ENCODE data around the gene RTN4RL2.

The RTN4RL2 gene

DNA sequence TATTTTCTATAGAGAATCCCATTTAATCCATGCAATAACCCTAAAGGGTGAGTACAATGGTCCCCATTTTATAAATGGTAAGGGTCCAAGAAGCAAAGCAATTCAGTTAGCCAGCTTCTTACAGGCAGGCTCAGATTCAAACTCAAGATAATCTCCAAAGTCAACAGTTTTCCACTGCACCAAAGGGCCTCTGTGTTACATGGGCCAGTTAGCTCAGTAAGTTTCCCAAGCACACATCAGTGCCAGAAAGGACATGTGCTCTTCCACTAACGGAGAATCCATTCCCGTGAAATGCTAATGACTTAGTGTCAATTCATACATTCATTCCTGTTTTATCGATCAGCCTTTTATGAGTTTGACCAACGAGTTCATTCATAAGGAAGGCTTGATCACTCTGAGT, 44.2 kb downstream of the RTN4RL2 start:
- H3K4me3 ChIP-seq (ENCODE audit: low read depth, low read length): no peak overlapping the region
- TF ChIP-seq, protein P1, sequence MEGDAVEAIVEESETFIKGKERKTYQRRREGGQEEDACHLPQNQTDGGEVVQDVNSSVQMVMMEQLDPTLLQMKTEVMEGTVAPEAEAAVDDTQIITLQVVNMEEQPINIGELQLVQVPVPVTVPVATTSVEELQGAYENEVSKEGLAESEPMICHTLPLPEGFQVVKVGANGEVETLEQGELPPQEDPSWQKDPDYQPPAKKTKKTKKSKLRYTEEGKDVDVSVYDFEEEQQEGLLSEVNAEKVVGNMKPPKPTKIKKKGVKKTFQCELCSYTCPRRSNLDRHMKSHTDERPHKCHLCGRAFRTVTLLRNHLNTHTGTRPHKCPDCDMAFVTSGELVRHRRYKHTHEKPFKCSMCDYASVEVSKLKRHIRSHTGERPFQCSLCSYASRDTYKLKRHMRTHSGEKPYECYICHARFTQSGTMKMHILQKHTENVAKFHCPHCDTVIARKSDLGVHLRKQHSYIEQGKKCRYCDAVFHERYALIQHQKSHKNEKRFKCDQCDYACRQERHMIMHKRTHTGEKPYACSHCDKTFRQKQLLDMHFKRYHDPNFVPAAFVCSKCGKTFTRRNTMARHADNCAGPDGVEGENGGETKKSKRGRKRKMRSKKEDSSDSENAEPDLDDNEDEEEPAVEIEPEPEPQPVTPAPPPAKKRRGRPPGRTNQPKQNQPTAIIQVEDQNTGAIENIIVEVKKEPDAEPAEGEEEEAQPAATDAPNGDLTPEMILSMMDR (IDR thresholded peaks at IDR 0.05; ENCODE audit: low read depth, low read length): no peak

DNA sequence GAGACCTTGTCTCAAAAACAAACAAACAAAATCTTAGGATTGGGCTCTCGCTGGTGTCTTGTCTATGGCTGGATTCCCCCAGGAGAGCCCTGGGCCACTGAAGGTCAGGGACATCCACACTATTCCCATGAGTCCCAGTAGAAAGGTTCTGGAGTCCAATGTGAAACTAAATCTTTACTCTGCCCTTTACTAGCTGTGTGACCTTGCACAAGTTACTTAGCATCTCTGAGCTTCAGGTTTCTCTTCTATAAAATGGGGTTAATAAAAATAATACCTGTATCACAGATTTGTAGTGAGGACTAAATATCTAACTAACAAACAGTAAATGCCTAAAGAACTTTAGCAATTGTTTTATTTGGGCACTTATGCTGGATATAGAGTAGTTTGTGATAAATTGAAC, 46.2 kb downstream of the RTN4RL2 start:
- TF ChIP-seq, protein P1 (IDR thresholded peaks at IDR 0.05; ENCODE audit: low read depth, low read length): no peak
- no peak overlapping the region for H3K4me3 ChIP-seq (ENCODE audit: low read depth, low read length)

DNA sequence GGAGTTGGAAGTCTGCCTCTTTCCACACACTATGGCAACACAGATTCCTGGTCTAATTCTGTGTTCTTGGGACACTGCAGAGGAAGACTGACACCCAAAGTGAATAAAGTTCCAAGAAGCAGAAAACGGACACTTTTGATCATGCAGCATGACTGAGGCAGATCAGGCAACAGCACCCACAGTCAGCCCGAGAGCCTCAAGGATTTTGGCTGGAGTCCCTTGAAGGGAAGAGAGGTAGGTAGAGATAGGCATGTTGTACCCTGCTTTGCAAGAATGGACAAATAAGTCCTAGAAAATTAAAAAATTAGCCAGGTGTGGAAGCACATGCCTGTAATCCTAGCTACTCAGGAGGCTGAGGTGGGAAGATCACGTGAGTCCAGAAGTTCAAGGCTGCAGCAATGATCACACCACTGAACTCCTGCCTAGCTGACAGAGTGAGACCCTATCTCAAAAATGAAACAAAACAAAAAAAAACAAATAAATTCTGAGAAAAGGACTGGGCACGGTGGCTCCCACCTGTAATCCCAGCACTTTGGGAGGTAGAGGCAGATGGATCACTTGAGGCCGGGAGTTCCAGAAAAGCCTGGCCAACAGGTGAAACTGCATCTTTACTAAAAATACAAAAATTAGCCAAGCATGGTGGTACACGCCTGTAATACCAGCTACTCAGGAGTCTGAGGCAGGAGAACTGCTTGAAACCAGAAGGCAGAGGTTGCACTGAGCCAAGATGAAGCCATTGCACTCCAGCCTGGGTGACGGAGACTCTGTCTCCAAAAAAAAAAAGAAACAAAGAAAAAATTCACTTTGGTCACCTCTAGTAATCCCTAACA, 48.2 kb downstream of the RTN4RL2 start:
- H3K4me3 ChIP-seq (ENCODE audit: low read depth, low read length): no peak overlapping the region
- TF ChIP-seq, protein P1 (IDR thresholded peaks at IDR 0.05; ENCODE audit: low read depth, low read length): no peak

DNA sequence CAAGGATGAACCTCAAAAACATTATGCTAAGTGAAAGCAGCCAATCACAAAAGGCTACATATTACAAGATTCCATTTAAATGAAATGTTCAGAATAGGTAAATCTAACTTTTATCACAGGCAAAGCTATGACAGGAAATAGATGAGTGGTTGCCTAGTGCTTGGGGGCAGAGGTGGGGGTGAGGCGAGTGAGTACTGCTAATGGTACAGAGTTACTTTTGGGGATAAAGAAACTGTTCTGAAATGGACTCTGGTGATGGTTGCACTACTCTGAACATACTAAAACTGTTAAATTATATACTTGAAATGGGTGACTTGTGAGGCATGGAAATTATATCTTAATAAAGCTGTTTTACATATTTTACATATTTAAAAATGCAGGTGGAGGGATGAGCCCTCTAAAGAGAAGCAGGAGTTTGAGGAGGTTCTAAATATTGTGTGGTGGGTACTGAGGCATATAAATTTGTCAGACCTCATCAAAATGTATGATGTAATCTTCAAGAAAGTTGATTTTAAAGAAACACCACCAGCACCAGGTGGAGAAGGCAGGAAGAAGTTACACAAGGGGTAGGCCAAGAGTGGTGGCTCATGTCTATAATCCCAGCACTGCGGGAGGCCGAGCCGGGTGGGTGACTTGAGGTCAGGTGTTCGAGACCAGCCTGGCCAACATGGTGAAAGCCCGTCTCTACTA, 51.6 kb downstream of the RTN4RL2 start:
- TF ChIP-seq, protein P1 (IDR thresholded peaks at IDR 0.05; ENCODE audit: low read depth, low read length): no peak
- H3K4me3 ChIP-seq (ENCODE audit: low read depth, low read length): no peak overlapping the region

DNA sequence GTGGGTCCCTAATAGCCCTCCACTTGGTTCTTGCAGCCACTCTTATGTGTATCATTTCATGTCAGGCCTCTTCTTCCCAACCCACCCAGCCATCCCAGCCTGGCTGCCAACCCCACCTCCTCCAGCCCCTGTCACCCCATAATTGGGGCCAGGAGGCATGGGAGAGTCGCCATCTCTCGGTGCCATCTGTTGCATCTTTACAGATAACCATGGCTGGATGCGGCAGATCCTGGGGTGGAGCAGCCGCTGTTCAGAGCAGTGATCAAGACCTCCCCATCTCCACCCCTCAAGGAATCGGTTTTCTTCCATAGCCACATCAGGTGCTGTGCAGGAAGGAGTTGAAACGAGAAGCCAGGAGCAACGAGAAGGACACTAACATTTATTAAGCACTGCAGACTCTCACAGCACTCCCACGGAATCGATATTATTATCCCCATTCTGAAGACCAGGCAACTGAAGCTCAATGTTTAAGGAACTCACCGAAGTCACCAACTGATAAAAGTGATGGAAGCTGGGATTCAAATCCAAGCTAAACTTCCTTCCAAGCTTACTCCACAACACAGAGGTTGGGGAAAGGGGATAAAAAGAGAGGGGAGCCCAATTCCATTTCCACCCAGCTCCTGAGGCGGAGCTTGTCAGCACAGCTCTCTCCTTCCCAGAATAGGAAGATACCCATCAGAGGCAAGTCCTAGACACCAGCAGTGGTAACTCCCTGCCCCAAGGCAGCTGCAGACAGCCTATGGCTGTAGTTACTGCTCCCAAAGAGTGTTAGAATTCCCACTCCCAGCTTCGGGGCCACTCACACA, 52.5 kb downstream of the RTN4RL2 start:
- TF ChIP-seq, protein P1 (IDR thresholded peaks at IDR 0.05; ENCODE audit: low read depth, low read length): no peak
- no peak overlapping the region for H3K4me3 ChIP-seq (ENCODE audit: low read depth, low read length)

DNA sequence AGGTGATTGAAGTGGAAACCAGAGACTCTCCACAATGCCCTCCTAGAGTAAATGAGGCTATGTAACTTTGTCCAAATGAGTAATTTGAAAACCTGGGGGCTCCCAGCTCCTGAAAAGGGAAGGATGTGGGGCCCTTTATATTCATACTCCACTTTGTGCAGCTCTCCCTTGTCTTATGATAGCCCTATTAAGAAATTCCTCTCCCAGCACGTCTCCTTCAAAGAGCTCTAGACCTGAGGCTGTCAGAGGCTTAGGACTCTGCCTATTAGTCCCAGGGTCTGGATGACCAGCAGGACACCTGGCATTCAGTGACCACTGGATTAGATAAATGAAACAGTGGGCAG, 53.1 kb downstream of the RTN4RL2 start:
- no peak overlapping the region; the same call in 1 of the 2 replicates for H3K4me3 ChIP-seq (ENCODE audit: low read depth, low read length)
- TF ChIP-seq, protein P1 (IDR thresholded peaks at IDR 0.05; ENCODE audit: low read depth, low read length): no peak
